Prostate gland (tissue), 2 donors: ENCODE measurements around the gene FLVCR2.

Experiments used
- CTCF ChIP-seq, 4 experiments: fragments of 200-600 bp in 2 of 4; fragments of 450-650 bp in 2 of 4; sonication (generic) in 2 of 4; IDR thresholded peaks; 1 replicate in 3 of 4; 2 replicates in 1 of 4; pipeline ENCODE4 v1.5.1; 2016 to 2019; ENCODE audit warnings: antibody characterized with exemption in 4 of 4, mild to moderate bottlenecking in 2 of 4, moderate library complexity in 2 of 4
- POLR2A ChIP-seq: fragments of 450-650 bp; IDR thresholded peaks from one replicate; pipeline ENCODE4 v1.6.1; 2016; ENCODE audit warnings: antibody characterized with exemption, mild to moderate bottlenecking
- POLR2AphosphoS5 ChIP-seq: sonication (generic); formaldehyde crosslinking; IDR thresholded peaks from one replicate; pipeline ENCODE4 v1.6.1; 2017; ENCODE audit warnings: antibody characterized with exemption

- TF ChIP-seq CTCF (IDR thresholded peaks at IDR 0.05) (no peak), POLR2AphosphoS5 (no peak), POLR2A (no peak)
Measured at GRCh38 chr14:75543786-75544185, 34.6 kb upstream of the FLVCR2 start.
